K562 (cell line): ENCODE data around the gene RNF222. TPM values are rescaled to one million over a fixed set of nuclear protein-coding genes. Genes with fewer than 3 reads are reported as not detected.
"Not testable (repeated sequence)": the region's sequence is repeated elsewhere in the genome, so short reads cannot be mapped to it uniquely, and the experiment has no call there.

ENCODE experiments used
- ATAC-seq: fragments of 200-7000 bp; cut with Tn5 transposase; 3 replicates; pipeline ENCODE4 v1.9.1; 2020; ENCODE audit warnings: moderate library complexity
- BruUV-seq: library from RNA; stranded (reverse); fragments of 400-500 nt; replicated peaks from 2 replicates; lab custom pipeline; 2021; lab: Mats Ljungman, UMichigan
- CTCF ChIA-PET: fragments of 300-600 bp; formaldehyde crosslinking; extraction: SDS; loops from one replicate; lab custom pipeline; 2021; ENCODE audit warnings: low intra/inter-chr PET ratio; lab: Yijun Ruan, JAX
- POLR2A ChIA-PET: fragments of 300-600, 350-650 bp; sonication (Branson Sonifier 250); formaldehyde crosslinking; extraction: SDS; loops from one replicate; lab custom pipeline; 2021; ENCODE audit warnings: antibody characterized with exemption, inconsistent platforms; lab: Yijun Ruan, JAX
- DNase-seq, 4 experiments: peaks; one replicate each; pipeline versions ENCODE4 v3.0.0 to v3.0.0-alpha.2; 2011 to 2018; ENCODE audit warnings: low spot score in 3 of 4, mixed read lengths in 3 of 4; ENCODE audit errors: extremely low read depth in 1 of 4
- FAIRE-seq: peaks from 2 replicates; lab custom pipeline; 2011; peaks lifted over from hg19 to GRCh38; lab: Jason Lieb, UNC
- H2AFZ ChIP-seq: 2 replicates; pipeline ENCODE4 v1.6.0; 2011; ENCODE audit warnings: low read depth, low read length, control low read depth, inconsistent platforms
- H3K27ac ChIP-seq: fragments of 200-600 bp; 3 replicates; pipeline ENCODE4 v1.8.0; 2011; ENCODE audit warnings: low read depth, mild to moderate bottlenecking, control low read depth, inconsistent platforms, low read length, moderate library complexity, mixed read lengths; ENCODE audit errors: extremely low read depth
- H3K27me3 ChIP-seq, 2 experiments: fragments of 300-600 bp in 1 of 2; 2 replicates in 1 of 2; 3 replicates in 1 of 2; pipeline versions ENCODE4 v1.6.0 to v1.8.0; 2011; ENCODE audit warnings: inconsistent platforms in 2 of 2, low read length in 2 of 2, mild to moderate bottlenecking in 1 of 2, mixed read lengths in 1 of 2, moderate library complexity in 1 of 2; ENCODE audit not compliant: control insufficient read depth in 2 of 2, insufficient read depth in 2 of 2
- H3K36me3 ChIP-seq: fragments of 300-600 bp; 3 replicates; pipeline ENCODE4 v1.8.0; 2011; ENCODE audit warnings: mild to moderate bottlenecking, low read length, inconsistent platforms; ENCODE audit not compliant: control insufficient read depth, insufficient read depth
- H3K4me1 ChIP-seq, 2 experiments: fragments of 200-600 bp in 1 of 2; replicated peaks in 1 of 2; 2 replicates in 1 of 2; 3 replicates in 1 of 2; pipeline versions ENCODE4 v1.5.1 to v1.8.0; 2011; ENCODE audit warnings: inconsistent platforms in 2 of 2, low read length in 2 of 2, mild to moderate bottlenecking in 1 of 2, mixed read lengths in 1 of 2, moderate library complexity in 1 of 2; ENCODE audit not compliant: control insufficient read depth in 2 of 2, insufficient read depth in 2 of 2
- H3K4me2 ChIP-seq: 2 replicates; pipeline ENCODE4 v1.6.1; 2011; ENCODE audit warnings: low read length, control low read depth, inconsistent platforms, mixed read lengths; ENCODE audit not compliant: insufficient read depth
- H3K4me3 ChIP-seq: fragments of 200-600 bp; sonication (generic), shearing (Covaris generic); 2 replicates; pipeline ENCODE4 v1.5.1; 2016; ENCODE audit warnings: control low read depth, inconsistent platforms
- H3K79me2 ChIP-seq: fragments of 200-600 bp; 3 replicates; pipeline ENCODE4 v1.8.0; 2011; ENCODE audit warnings: low read length, inconsistent platforms; ENCODE audit not compliant: control insufficient read depth, insufficient read depth
- H3K9ac ChIP-seq, 2 experiments: 2 replicates each; pipeline versions ENCODE4 v1.6.0 to v1.6.1; 2011; ENCODE audit warnings: low read depth in 2 of 2, low read length in 2 of 2, control low read depth in 1 of 2, inconsistent platforms in 1 of 2, mild to moderate bottlenecking in 1 of 2, mixed read lengths in 1 of 2; ENCODE audit not compliant: insufficient read depth in 1 of 2
- H3K9me1 ChIP-seq: one replicate; pipeline ENCODE4 v1.6.0; 2011; ENCODE audit warnings: inconsistent platforms, mild to moderate bottlenecking, low read length, moderate library complexity; ENCODE audit not compliant: control insufficient read depth, insufficient read depth
- H3K9me3 ChIP-seq: replicated peaks from 2 replicates; pipeline ENCODE4 v1.5.1; 2011; ENCODE audit warnings: low read depth, low read length, inconsistent platforms; ENCODE audit not compliant: control insufficient read depth, insufficient read depth
- H4K20me1 ChIP-seq: replicated peaks from 2 replicates; pipeline ENCODE4 v1.6.1; 2011; ENCODE audit warnings: low read length, inconsistent platforms, mixed read lengths; ENCODE audit not compliant: control insufficient read depth, insufficient read depth
- HNRNPLL ChIP-seq: fragments of 200-400 bp; formaldehyde crosslinking; IDR thresholded peaks from 2 replicates; pipeline ENCODE4 v1.6.1; 2017; ENCODE audit warnings: low read length, low read depth, mild to moderate bottlenecking; ENCODE audit not compliant: poor library complexity, severe bottlenecking
- MCM7 ChIP-seq, 2 experiments: fragments of 450-650 bp; IDR thresholded peaks; 2 replicates each; pipeline ENCODE4 v1.6.1; 2016 to 2018
- PRDM10 ChIP-seq: fragments of 450-650 bp; IDR thresholded peaks from 2 replicates; pipeline ENCODE4 v1.6.1; 2018; ENCODE audit not compliant: partially characterized antibody
- TRIM28 ChIP-seq: fragments of 450-650 bp; IDR thresholded peaks from 2 replicates; pipeline ENCODE4 v1.6.1; 2017
- ZNF347 ChIP-seq: fragments of 450-650 bp; formaldehyde crosslinking; IDR thresholded peaks from 2 replicates; pipeline ENCODE4 v1.4.0; 2020; ENCODE audit warnings: low read depth, mild to moderate bottlenecking, moderate library complexity
- ZNF561 ChIP-seq: fragments of 450-650 bp; formaldehyde crosslinking; conservative IDR thresholded peaks from 2 replicates; pipeline ENCODE4 v1.4.0; 2020; ENCODE audit warnings: mild to moderate bottlenecking, moderate library complexity
- WGBS: fragments of 100-300 bp; shearing (Covaris generic); methylation state at CpG from one replicate; pipeline ENCODE4 v1.1.6; 2016; ENCODE audit warnings: low coverage, mixed read lengths; ENCODE audit not compliant: insufficient coverage; ENCODE audit errors: missing lambda C conversion rate; 5-methylcytosine and 5-hydroxymethylcytosine counted together
- in situ Hi-C: fragments of 300-500 bp; cut with MboI; formaldehyde crosslinking; loops from 4 replicates; pipeline ENCODE4 v1.15.0; 2018; ENCODE audit warnings: inconsistent platforms, mixed read lengths
- intact Hi-C: fragments of 100-400 bp; cut with micrococcal nuclease; formaldehyde crosslinking; loops from 2 replicates; pipeline ENCODE4 v1.14.2; 2022
- polyA plus RNA-seq, 8 experiments: library from polyadenylated mRNA; depleted of rRNA in 4 of 8; stranded (reverse) in 5 of 8; unstranded in 3 of 8; fragments of >200 nt; fragmentation: Nextera tagmentation in 2 of 8; fragmentation: Illumina TruSeq in 1 of 8; extraction: Ambion mirVana in 2 of 8; extraction: Trizol in 1 of 8; gene quantifications; 2 replicates each; pipeline versions ENCODE4 v1.2.1 to v1.2.3, GENCODE V29; 2011 to 2014; ENCODE audit warnings: inconsistent platforms in 1 of 8, missing spikeins in 1 of 8
- total RNA-seq, 7 experiments: library from RNA; depleted of rRNA in 6 of 7; stranded (reverse); fragments of >200 nt in 6 of 7; fragmentation: Illumina TruSeq in 2 of 7; extraction: Trizol in 2 of 7; gene quantifications; 2 replicates each; pipeline versions ENCODE4 v1.2.1 to v1.2.3, GENCODE V29; 2011 to 2021; ENCODE audit warnings: low replicate concordance in 1 of 7
- TF ChIP-seq, protein P1 (sequence below): sonication (generic); IDR thresholded peaks from 2 replicates; pipeline ENCODE4 v1.6.1; 2016

RNF222 gene
- total and polyA plus RNA-seq, 9 of the 15 experiments (the other 6 are each of a cell fraction or from before 2014, with no cell fraction given): not detected

DNA sequence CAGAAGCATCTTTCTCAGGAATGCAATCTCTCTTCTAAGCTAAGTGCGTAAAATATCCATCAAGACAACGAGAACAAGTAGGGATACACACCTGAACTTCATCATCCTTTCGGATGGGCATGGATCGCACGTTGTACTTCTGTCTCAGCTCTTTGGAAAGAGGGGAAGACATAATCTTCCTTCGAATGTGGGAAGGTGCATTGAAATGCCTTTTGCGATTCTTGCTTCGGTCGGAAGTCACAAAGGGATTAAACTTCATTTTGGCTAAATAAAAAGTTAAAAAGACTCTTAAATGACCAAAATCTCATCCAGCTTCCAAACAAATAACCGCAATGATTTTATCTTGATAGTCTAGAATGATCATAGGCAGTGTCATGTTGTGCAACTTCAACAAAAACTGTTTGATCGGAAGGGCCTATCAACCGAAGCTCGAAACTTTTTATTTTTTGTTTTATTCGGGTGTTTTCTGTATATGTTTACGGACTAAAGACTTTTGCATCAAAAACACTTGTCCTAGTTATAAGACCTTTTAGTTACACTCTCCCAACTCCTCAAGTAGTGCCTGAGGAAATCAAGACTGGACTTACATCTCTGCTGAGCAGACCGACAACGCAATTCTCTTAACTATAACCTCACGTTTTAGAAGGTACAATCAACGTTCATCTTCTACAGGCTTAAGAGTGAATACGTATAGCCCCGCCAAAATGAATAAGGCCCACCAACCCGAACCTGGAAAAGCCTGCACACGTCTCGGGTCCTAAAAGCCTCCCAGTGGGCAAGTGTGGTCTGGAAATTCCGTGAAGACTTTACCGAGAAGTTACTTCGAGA lies 15.4 kb downstream of the RNF222 start (continued):
- TF ChIP-seq, protein P1, sequence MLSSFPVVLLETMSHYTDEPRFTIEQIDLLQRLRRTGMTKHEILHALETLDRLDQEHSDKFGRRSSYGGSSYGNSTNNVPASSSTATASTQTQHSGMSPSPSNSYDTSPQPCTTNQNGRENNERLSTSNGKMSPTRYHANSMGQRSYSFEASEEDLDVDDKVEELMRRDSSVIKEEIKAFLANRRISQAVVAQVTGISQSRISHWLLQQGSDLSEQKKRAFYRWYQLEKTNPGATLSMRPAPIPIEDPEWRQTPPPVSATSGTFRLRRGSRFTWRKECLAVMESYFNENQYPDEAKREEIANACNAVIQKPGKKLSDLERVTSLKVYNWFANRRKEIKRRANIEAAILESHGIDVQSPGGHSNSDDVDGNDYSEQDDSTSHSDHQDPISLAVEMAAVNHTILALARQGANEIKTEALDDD: no peak
- TF ChIP-seq HNRNPLL (no peak), ZNF561 (no peak), MCM7 (IDR thresholded peaks at IDR 0.05) (no peak), ZNF347 (no peak), TRIM28 (no peak)

DNA sequence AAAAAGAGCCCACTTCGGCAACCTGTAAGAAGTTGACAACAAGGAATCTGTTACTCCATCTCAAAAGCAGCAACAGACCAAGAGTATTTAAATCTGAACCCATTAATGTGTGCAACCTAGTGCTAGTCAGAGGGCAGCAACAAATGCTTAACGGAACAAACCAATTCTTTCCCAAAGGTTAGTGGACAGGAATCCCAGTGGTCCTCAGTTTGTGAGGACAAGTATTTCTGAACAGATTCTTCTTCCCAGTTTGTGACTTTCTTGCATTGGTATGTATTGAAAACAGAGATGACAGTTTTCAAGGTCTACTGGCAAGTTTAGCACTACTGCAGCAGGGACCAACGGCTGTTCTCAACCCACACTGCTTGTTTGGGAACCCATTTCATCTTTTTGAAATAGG lies 17.6 kb downstream of the RNF222 start:
- intact Hi-C loops: loop anchor here (5.0 to 10.0 kb wide), 2 partner anchors 43 to 155 kb away; partner anchors contain the start of gene ODF4
- Histone ChIP-seq H3K9ac (no peak overlapping the region), H4K20me1 (peaks cover 14% of the 10 kb centered on the region; the same call in 1 of the 2 replicates), H3K9me3 (no peaks in the 10 kb centered on the region), H3K27ac (no peak overlapping the region; the same call in 2 of the 3 replicates)
- ATAC-seq: no peak
- in situ Hi-C loops: loop anchor here (25.0 kb wide), 1 partner anchor 1157 kb away; no protein-coding TSS in a partner anchor
- no peak for TF ChIP-seq HNRNPLL
- TF ChIP-seq PRDM10: peak; percentile 25
- TF ChIP-seq, all 486 proteins: peak for 1
- Histone ChIP-seq H3K36me3 (peaks cover 63% of the 10 kb centered on the region), H3K4me3 (peak overlapping the region; percentile 53; the same call in 1 of the 2 replicates), H3K9me1 (no peaks in the 10 kb centered on the region), H3K27me3 (no peaks in the 10 kb centered on the region), H3K4me1 (peaks cover 24 to 28% of the 10 kb centered on the region in 2 experiments), H2AFZ (no peak overlapping the region), H3K4me2 (peak overlapping the region; percentile 85), H3K79me2 (peaks cover 54% of the 10 kb centered on the region)
- no peak for DNase-seq
- 61% methylated on average over 3 of the region's 3 CpGs for WGBS
- ChIA-PET CTCF (no interaction called here), POLR2A (no interaction called here)
- BruUV-seq: no TSS peak
- FAIRE-seq: no peak

DNA sequence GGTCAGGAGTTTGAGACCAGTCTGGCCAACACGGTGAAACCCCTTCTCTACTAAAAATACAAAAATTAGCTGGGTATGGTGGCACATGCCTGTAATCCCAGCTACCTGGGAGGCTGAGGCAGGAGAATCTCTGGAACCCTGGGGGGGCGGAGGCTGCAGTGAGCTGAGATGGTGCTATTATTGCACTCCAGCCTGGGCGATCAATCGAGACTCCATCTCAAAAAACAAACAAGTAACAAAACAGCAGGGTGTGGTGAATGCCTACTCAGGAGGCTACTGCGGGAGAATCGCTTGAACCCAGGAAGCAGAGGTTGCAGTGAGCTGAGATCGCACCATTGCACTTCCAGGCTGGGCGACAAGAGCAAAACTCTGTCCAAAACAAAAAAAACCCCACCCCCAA lies 19.5 kb downstream of the RNF222 start:
- Histone ChIP-seq H4K20me1 (peaks cover 14% of the 10 kb centered on the region; the same call in 1 of the 2 replicates), H3K36me3 (peaks cover 63% of the 10 kb centered on the region), H3K79me2 (peaks cover 46% of the 10 kb centered on the region), H3K4me1 (peaks cover 16 to 17% of the 10 kb centered on the region in 2 experiments)
- intact Hi-C loops: loop anchor here (5.0 kb wide), 1 partner anchor 61 kb away; no protein-coding TSS in a partner anchor
- WGBS: 82% methylated on average over 7 of the region's 8 CpGs
- DNase-seq, H3K27ac ChIP-seq, H2AFZ ChIP-seq, H3K9me3 ChIP-seq, H3K27me3 ChIP-seq, H3K4me3 ChIP-seq, ATAC-seq, H3K4me2 ChIP-seq, FAIRE-seq, H3K9ac ChIP-seq, H3K9me1 ChIP-seq, BruUV-seq: not testable (repeated sequence)
- in situ Hi-C loops: loop anchor here (25.0 kb wide), 1 partner anchor 1159 kb away; no protein-coding TSS in a partner anchor
- ChIA-PET POLR2A (interaction anchor here (1.0 to 4.6 kb wide), 2 partner anchors 17 to 26 kb away, joined by 5 to 25 read pairs; no protein-coding TSS in a partner anchor), CTCF (interaction anchor here (0.6 kb wide), 1 partner anchor 258 kb away, joined by 3 read pairs; no protein-coding TSS in a partner anchor)
